GM10847 (cell line): ENCODE measurements around the gene CNNM4.

ENCODE experiments used
- POLR2A ChIP-seq: IDR thresholded peaks from 2 replicates; pipeline ENCODE4 v1.6.1; 2011; ENCODE audit not compliant: insufficient read length; ENCODE audit errors: extremely low read depth

CNNM4 gene

DNA sequence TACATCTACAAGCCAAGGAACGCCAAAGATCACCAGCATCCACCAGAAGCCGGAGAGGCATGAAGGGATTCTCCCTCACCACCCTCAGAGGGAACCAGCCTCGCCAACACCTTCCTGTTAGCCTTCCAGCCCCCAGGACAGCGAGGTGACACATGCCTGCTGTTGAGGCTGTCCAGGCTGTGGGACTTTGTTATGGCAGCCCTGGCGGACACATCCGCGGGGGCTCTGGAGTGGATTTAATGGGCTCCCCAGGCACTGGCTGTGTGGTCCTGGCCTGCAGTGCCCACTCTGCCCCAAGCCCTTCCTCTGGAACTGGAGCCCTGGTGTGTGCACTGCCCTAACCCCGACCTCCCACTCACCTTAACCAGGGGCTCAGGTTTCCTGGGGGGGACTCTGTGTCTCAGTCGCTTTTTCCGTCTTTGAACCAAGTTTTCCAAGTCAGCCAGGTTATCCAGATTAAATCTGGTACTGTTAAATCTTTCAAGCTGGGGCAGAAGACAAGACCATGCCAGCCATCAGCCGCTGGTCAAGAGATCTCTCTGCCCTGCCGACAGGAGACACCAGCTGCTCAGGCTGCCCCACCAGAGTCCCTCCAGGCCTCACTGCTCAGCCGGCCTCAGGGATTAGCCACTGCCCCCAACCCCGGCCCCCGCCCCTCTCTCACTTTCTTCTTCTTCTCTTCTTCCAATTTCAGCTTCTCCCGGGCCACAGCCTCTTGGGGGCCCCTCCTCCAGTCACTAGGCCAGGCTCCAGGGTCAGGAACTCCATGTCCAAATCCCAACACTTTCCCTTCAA lies 81.2 kb downstream of the CNNM4 start:
- TF ChIP-seq POLR2A: no peak

DNA sequence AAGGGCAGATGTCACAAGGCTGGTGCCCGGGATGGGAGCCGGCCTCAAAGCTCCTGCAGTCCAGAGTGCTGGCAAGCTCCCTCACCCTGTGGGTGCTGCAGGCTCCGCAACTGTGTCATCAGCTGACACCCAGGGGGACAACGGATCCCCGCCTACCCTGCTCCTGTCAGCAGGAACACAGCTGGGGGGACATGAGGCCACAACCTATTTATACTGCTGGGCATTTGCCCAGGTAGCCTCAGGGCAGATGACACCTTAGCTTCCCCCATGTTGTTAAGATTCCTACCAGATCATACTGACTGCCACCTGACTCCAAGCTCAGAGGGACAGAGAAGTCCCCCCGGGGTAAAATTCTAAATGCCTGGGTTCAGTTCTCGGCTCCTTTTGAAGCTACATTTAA lies 81.9 kb downstream of the CNNM4 start:
- no peak for TF ChIP-seq POLR2A

GRCh38 chr2:96843538-96844268 lies 83.0 kb downstream of the CNNM4 start, which contains the start of gene ANKRD23:
ANKRD23 (minus strand) TSS chr2:96844021; CDS start chr2:96843992, 29 bp downstream.
- no peak for TF ChIP-seq POLR2A

- no peak for TF ChIP-seq POLR2A
Measured at GRCh38 chr2:96844405-96844808, 83.7 kb downstream of the CNNM4 start.

DNA sequence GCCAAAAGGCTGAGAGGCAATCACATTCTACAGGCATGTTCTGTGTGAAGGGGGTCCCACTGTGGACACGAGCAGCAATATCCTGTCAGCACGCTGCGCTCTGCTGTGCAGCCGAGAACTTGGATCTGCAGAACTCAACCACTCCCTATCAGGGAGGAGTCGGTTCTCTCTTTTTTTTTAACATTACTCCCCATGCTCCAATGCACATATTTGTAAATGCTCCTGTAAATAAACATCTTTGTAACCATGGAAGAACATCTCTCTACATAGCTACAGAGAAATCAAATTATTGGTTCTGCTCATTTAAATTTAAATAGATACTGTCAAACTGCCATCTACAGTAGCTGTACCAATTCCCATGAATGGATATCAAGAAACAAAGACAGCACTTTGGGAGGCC lies 86.1 kb downstream of the CNNM4 start:
- no peak for TF ChIP-seq POLR2A

DNA sequence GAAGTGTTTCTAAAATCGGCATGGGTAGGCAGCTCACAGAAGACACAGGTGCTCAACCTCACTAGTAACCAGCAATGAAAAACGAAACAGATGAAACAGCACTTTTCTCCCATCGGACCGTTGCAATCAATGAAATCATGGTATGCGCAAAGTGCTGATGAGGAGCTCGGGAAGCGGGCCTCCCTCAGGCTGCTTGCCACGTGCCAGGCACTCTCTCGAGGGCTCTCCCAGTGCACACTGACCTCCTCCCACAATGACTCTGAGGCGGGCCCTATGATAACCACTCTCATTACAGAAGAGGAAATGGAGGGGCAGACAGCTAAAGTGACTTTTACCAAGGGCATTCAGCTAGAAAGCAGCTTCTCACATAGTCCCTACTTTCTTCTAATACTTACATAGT lies 86.9 kb downstream of the CNNM4 start:
- no peak for TF ChIP-seq POLR2A

GRCh38 chr2:96848264-96848663 lies 87.6 kb downstream of the CNNM4 start:
- no peak for TF ChIP-seq POLR2A

DNA sequence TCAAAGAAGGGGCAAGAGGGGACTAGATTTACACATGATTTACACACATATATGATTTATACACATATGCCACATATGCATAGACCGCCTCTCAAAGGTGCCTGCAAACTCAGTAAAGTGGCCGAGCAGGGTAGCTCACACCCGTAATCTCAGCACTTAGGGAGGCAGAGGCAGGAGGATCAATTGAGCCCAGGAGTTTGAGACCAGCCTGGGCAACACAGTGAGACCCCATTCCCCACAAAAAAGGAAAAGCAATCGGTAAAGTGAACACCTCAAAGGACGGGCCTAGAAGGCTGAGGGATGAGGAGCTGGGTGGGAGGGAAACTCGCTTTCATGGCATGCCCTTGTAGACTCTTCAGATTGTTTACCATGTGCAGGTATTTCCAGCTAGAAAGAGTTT lies 92.0 kb downstream of the CNNM4 start:
- no peak for TF ChIP-seq POLR2A

DNA sequence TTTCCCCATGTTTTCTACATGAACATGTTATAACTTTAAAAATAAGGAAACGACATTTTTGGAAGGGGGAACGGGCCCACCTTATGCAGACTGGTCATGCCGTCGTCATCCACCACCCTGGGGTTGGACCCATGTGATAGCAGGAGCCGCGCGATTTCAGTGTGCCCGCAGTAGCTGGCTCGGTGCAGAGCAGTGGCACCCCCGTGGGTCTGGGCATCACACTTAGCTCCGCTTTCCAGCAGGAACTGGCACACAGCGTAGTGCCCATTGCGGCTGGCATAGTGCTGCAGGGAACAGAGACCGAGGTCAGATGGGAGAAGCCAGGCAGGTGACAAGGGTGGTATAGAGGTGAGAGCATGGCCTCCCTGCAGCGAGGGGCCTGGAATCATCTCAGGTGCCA lies 92.6 kb downstream of the CNNM4 start:
- TF ChIP-seq POLR2A: no peak

DNA sequence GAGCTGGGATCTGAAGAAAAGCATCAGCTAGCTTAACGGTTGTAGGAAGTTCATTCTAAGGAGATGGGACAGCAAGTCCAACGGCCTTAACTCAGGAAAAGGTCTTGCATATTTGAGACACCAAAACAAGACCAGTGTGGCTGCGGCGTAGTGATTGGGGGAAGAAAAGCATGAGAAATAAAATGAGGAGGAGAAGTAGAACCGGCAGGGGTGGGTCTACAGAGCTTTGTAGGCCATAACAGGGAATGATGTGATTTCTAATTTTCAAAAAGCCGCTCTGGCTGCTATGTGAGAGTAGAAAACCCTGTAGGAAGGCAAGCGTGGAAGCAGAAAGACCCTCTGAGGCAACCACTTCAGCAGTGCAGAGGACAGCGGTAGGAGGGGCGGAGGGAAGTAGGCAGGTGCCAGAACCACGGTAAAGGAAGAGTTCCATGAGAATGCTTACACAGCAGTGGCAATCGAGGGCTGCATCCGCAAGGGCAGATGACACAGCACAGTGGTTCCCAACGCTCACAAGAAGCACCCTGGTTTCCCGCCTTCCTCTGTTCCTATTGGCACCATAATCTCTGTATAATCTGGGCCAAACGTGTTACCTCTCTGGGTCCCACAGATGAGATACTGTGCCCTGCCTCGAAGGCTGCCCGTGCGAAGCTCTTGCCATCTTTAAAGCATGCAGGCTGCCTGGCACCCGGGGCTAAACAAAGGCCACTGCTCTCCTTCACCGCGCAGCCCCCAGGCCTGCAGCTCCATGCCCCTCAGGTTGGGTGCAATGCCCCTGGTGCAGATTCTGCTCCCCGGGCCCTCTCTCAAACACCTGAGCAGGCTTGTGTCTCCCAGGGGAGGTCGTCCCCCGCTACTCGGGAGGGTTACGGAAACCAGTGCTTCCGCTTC lies 96.3 kb downstream of the CNNM4 start:
- no peak for TF ChIP-seq POLR2A

- peak; percentile 79 for TF ChIP-seq POLR2A
Measured at GRCh38 chr2:96857667-96858372, 97.1 kb downstream of the CNNM4 start, which contains the start of gene ANKRD39. ANKRD39 (minus strand) TSS chr2:96858016; CDS start chr2:96857987, 29 bp downstream.

GRCh38 chr2:96859099-96859649 lies 98.5 kb downstream of the CNNM4 start:
- TF ChIP-seq POLR2A: no peak

DNA sequence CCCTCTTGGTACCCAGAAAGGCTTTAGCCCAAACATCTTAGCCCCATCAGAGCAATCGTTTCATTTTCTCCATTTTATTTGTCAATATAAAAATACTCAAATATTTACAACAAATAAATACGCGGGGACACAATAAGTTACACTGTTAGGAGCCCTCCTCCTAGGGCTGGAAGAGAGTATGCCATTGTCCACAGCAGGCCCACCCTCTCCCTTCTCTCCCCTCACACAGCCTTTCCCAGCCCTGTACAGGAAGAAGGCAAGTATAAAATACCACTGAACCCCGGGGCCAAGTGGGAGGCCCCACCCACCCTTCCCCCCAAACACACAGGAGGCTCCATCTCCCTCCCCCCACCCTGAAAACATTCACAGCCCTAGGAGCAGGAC lies 99.0 kb downstream of the CNNM4 start:
- TF ChIP-seq POLR2A: no peak
